HG03460 (cell line): ENCODE data around the gene LILRB3.

Experiments used
- ATAC-seq: cut with Tn5 transposase; IDR thresholded peaks from one replicate; pipeline ENCODE4 v1.9.1; 2021; ENCODE audit not compliant: unreplicated experiment

Gene LILRB3

DNA sequence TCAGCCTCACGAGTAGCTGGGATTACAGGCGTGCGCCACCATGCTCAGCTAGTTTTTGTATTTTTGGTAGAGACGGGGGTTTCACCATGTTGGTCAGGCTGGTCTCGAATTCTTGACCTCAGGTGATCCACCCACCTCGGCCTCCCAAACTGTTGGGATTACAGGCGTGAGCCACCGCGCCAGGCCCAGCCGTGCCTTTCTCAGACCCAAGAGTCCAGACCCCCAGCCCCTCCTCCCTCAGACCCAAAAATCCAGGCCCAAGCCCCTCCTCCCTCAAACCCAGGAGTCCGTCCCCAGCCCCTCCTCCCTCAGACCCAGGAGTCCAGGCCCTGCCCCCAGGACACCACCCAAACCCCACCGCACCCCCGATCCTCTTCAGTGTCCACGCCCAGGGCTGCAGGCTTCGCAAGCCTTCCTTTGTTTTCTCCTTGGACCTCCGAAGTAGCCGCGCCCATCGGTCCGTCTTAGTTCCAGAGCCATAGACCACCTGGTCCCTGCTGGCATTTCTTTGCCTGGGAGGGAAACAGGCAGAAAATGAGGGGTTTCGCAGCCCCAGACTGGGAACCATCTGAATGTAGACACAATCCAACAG lies 53.6 kb downstream of the LILRB3 start:
- ATAC-seq: no peak

DNA sequence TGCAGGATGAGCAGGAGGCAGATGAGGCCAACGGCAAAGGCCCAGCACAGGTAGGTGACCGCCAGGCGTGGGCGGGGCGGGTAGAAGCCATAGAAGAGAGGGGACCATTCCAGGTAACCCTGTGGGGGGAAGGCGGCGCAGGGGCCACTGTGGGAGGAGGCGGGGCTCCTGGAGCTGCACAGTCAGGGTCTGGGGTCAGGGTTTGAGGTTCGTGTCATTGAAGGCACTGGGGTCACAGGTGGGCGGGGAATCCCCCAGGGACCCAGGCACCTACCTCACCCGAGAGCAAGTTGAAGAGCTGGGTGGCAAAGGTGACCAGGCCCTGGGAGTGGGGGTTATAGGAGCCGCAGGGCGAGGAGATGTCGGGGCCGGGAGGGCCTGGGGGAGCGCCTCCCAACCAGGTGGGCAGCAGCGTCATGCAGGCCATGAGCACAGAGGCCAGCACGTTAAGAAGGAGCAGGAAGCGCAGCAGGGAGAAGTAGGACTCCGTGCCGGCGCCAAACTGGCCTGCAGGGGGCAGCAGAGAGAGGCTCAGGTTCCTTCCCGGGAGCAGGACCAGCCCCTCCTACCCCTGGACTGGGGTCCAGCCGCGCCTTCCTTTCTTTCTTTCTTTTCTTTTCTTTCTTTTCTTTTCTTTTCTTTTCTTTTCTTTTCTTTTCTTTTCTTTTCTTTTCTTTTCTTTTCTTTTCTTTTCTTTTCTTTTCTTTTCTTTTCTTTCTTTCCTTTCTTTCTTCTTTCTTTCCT lies 54.5 kb downstream of the LILRB3 start:
- ATAC-seq: no peak
